Measurements from ENCODE around the gene PLEKHN1. TPM values are rescaled to one million over a fixed set of nuclear protein-coding genes. Genes with fewer than 3 reads are reported as not detected.

Gene PLEKHN1
- total and polyA plus RNA-seq, 2 of the 4 experiments (the other 2 are of a cell fraction), result 0.54 to 2.1 TPM

- TF ChIP-seq RAD21 (IDR thresholded peaks at IDR 0.05; ENCODE audit: low read length), result no peak
These were observed 1.4 kb upstream of the PLEKHN1 start (continued) for GRCh38 chr1:964691-965525.

GRCh38 chr1:965526-966134 is 652 bp upstream of the PLEKHN1 start:
- Histone ChIP-seq H4K91ac (ENCODE audit: insufficient read depth, low read depth, low read length) (0 out of 2 replicates have a peak overlapping the region, but pooled peaks have one; percentile 32), H3K56ac (ENCODE audit: extremely low read depth, insufficient read depth, low read length) (no peak overlapping the region), H3K9ac (ENCODE audit: low read depth, low read length) (no peak overlapping the region), H4K8ac (ENCODE audit: low read depth in 2 of 2, low read length in 2 of 2) (no peak overlapping the region), H3K9me3 (ENCODE audit: control insufficient read depth, insufficient read depth, low read length) (no peaks in the 10 kb centered on the region), H3K4ac (ENCODE audit: low read depth, low read length) (no peak overlapping the region), H2BK20ac (ENCODE audit: low read depth, low read length) (no peak overlapping the region), H4K5ac (ENCODE audit: low read depth, low read length) (0 out of 2 replicates have a peak overlapping the region, but pooled peaks have one; percentile 37), H3K14ac (replicated peaks; ENCODE audit: low read depth, low read length) (no peak overlapping the region), H3K36me3 (ENCODE audit: control insufficient read depth, insufficient read depth, low read length) (peaks cover 20% of the 10 kb centered on the region), H2BK120ac (ENCODE audit: low read depth, low read length) (no peak overlapping the region), H3K18ac (ENCODE audit: low read depth, low read length) (no peak overlapping the region), H3K9me1 (ENCODE audit: insufficient read depth, low read length) (peaks cover 9% of the 10 kb centered on the region), H3K4me1 (ENCODE audit: control insufficient read depth, insufficient read depth, low read length) (peaks cover 12% of the 10 kb centered on the region), H2BK5ac (ENCODE audit: low read depth, low read length, poor library complexity, severe bottlenecking) (peak overlapping the region; percentile 83), H3K23ac (ENCODE audit: low read depth, low read length) (no peak overlapping the region), H3K4me3 (ENCODE audit: insufficient read depth, low read depth, low read length) (peak overlapping the region; percentile 92; the same call in 1 of the 2 replicates), H3K27me3 (ENCODE audit: control insufficient read depth, insufficient read depth, low read length) (peaks cover 5% of the 10 kb centered on the region; the same call in 1 of the 2 replicates), H3K27ac (ENCODE audit: insufficient read depth, low read length) (peak overlapping the region; percentile 48; the same call in 1 of the 2 replicates), H2AK5ac (ENCODE audit: low read depth, low read length) (peak overlapping the region; percentile 76), H3K4me2 (ENCODE audit: low read depth, low read length) (peak overlapping the region; percentile 96; the same call in 1 of the 2 replicates), H2AFZ (replicated peaks; ENCODE audit: low read length, poor library complexity) (peak overlapping the region; percentile 87), H4K20me1 (ENCODE audit: insufficient read depth, low read length) (no peaks in the 10 kb centered on the region), H2AK9ac (replicated peaks; ENCODE audit: low read depth, low read length, poor library complexity) (peak overlapping the region; percentile 93), H3K79me1 (ENCODE audit: low read depth in 1 of 2, low read length in 2 of 2) (peaks cover 7 to 23% of the 10 kb centered on the region in 2 experiments; a peak in 3 of 4 replicates), H2BK15ac (ENCODE audit: low read depth, low read length) (no peak overlapping the region)
- TF ChIP-seq MAFK (IDR thresholded peaks at IDR 0.05; ENCODE audit: low read depth, low read length), result no peak
- no peak for TF ChIP-seq RFX5 (IDR thresholded peaks at IDR 0.05; ENCODE audit: low read depth, low read length)
- TF ChIP-seq NFE2L2 (IDR thresholded peaks at IDR 0.05; ENCODE audit: low read depth, low read length), result no peak
- no peak for TF ChIP-seq POLR2A (IDR thresholded peaks at IDR 0.05; ENCODE audit: low read depth, low read length)
- TF ChIP-seq CEBPB (IDR thresholded peaks at IDR 0.05; ENCODE audit: low read depth, low read length), result no peak
- no peak for TF ChIP-seq CTCF (conservative IDR thresholded peaks at IDR 0.05; ENCODE audit: low read depth, low read length)
- no peak for TF ChIP-seq USF2 (IDR thresholded peaks at IDR 0.05; ENCODE audit: low read depth, low read length)
- no peak for TF ChIP-seq SMC3 (IDR thresholded peaks at IDR 0.05; ENCODE audit: low read depth, low read length)
- no peak for TF ChIP-seq BHLHE40 (IDR thresholded peaks at IDR 0.05; ENCODE audit: low read depth, low read length)
- no peak for TF ChIP-seq MAZ (IDR thresholded peaks at IDR 0.05; ENCODE audit: borderline replicate concordance, low read depth, low read length)
- no peak for TF ChIP-seq MXI1 (IDR thresholded peaks at IDR 0.05; ENCODE audit: borderline replicate concordance, low read depth, low read length)
- no peak for TF ChIP-seq CHD1 (IDR thresholded peaks at IDR 0.05; ENCODE audit: low read depth, low read length)
- ChIA-PET CTCF (no interaction called here), POLR2A (ENCODE audit: unreplicated experiment) (no interaction called here)
- intact Hi-C loops (cut with micrococcal nuclease) (no loop called here), in situ Hi-C loops (cut with MboI; ENCODE audit: low sequenced_read_pairs) (no loop called here), dilution Hi-C loops (cut with HindIII; ENCODE audit: low sequenced_read_pairs, unreplicated experiment) (no loop called here)
- no peak for DNase-seq
- ATAC-seq (ENCODE audit: low read depth), result no peak
- BruUV-seq (replicated peaks), result no TSS peak
- 79% methylated on average over 3 of the region's 26 CpGs; no CpG with 5 or more reads in 1 of the 2 experiments for WGBS, 2 experiments (ENCODE audit: extremely low coverage in 2 of 2, insufficient read length in 1 of 2)
